Choroid plexus epithelial cell (primary cell): Measurements from ENCODE around the gene CST3.
"Not testable (repeated sequence)": the region's sequence is repeated elsewhere in the genome, so short reads cannot be mapped to it uniquely, and the experiment has no call there.

Experiments used
- DNase-seq: peaks from one replicate; pipeline ENCODE4 v3.0.0-alpha.2; 2010; ENCODE audit warnings: low read depth
- H3K4me3 ChIP-seq: 2 replicates; pipeline ENCODE4 v1.5.1; 2011; ENCODE audit warnings: low read depth, mild to moderate bottlenecking, control low read depth, low read length, moderate library complexity
- CTCF ChIP-seq: conservative IDR thresholded peaks from 2 replicates; pipeline ENCODE4 v1.5.1; 2011; ENCODE audit warnings: low read depth, mild to moderate bottlenecking, control low read depth, inconsistent platforms, low read length, moderate library complexity

Gene CST3

GRCh38 chr20:23636908-23637281 lies 860 bp downstream of the CST3 start:
- DNase-seq = no peak
- peak overlapping the region; percentile 78 for H3K4me3 ChIP-seq
- TF ChIP-seq CTCF = no peak

- no peak for TF ChIP-seq CTCF
- no peak for DNase-seq
- H3K4me3 ChIP-seq = peak overlapping the region; percentile 78
These were observed 1.4 kb downstream of the CST3 start for GRCh38 chr20:23636182-23636907.

GRCh38 chr20:23635768-23636090 lies 2.0 kb downstream of the CST3 start:
- not testable (repeated sequence) for DNase-seq, H3K4me3 ChIP-seq

GRCh38 chr20:23634985-23635767 lies 2.6 kb downstream of the CST3 start:
- no peak for DNase-seq
- no peak for TF ChIP-seq CTCF
- no peak overlapping the region for H3K4me3 ChIP-seq

GRCh38 chr20:23634044-23634801 lies 3.5 kb downstream of the CST3 start:
- DNase-seq = no peak
- TF ChIP-seq CTCF = no peak
- H3K4me3 ChIP-seq = no peak overlapping the region

GRCh38 chr20:23632711-23633573 lies 4.8 kb downstream of the CST3 start:
- no peak for TF ChIP-seq CTCF
- DNase-seq = no peak
- no peak overlapping the region for H3K4me3 ChIP-seq
